GM23248 (cell line): ENCODE data around the gene INTS1.

Experiments
- EZH2 ChIP-seq: fragments of 200-600 bp; sonication (generic); IDR thresholded peaks from 2 replicates; pipeline ENCODE4 v1.6.1; 2018; ENCODE audit warnings: antibody characterized with exemption, mild to moderate bottlenecking; ENCODE audit not compliant: insufficient read depth, poor library complexity, severe bottlenecking
- EZH2phosphoT487 ChIP-seq: fragments of 200-600 bp; sonication (generic); IDR thresholded peaks from 2 replicates; pipeline ENCODE4 v1.6.1; 2018; ENCODE audit warnings: antibody characterized with exemption, moderate library complexity, mild to moderate bottlenecking, low read depth; ENCODE audit not compliant: insufficient read depth

DNA sequence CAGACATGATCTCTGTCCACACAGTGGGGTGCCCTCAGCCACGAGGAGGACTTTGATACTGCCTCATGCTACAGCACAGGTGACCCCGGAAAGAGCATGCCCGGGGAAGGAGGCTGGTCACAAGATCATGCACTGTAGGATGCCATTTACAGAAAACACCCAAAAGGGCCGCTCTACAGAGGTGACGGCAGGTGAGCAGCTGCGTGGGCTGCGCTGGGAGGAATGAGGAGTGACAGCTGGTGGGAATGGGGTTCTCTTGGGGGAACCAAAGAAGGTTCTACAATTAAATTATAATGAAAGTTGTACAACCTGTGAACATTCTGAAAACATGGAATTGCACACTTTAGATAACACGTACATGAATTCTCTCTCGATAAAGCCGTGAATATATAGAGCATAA is 12.0 kb downstream of the INTS1 start:
- TF ChIP-seq EZH2phosphoT487 (no peak), EZH2 (no peak)
